K562 (cell line): ENCODE results near the gene WDPCP. TPM values are rescaled to one million over a fixed set of nuclear protein-coding genes. Genes with fewer than 3 reads are reported as not detected.

ENCODE experiments used
- ATAC-seq: fragments of 200-7000 bp; cut with Tn5 transposase; 3 replicates; pipeline ENCODE4 v1.9.1; 2020; ENCODE audit warnings: moderate library complexity
- BruUV-seq: library from RNA; stranded (reverse); fragments of 400-500 nt; replicated peaks from 2 replicates; lab custom pipeline; 2021; lab: Mats Ljungman, UMichigan
- CTCF ChIA-PET: fragments of 300-600 bp; formaldehyde crosslinking; extraction: SDS; loops from one replicate; lab custom pipeline; 2021; ENCODE audit warnings: low intra/inter-chr PET ratio; lab: Yijun Ruan, JAX
- POLR2A ChIA-PET: fragments of 300-600, 350-650 bp; sonication (Branson Sonifier 250); formaldehyde crosslinking; extraction: SDS; loops from one replicate; lab custom pipeline; 2021; ENCODE audit warnings: antibody characterized with exemption, inconsistent platforms; lab: Yijun Ruan, JAX
- DNase-seq, 4 experiments: peaks; one replicate each; pipeline versions ENCODE4 v3.0.0 to v3.0.0-alpha.2; 2011 to 2018; ENCODE audit warnings: low spot score in 3 of 4, mixed read lengths in 3 of 4; ENCODE audit errors: extremely low read depth in 1 of 4
- FAIRE-seq: peaks from 2 replicates; lab custom pipeline; 2011; peaks lifted over from hg19 to GRCh38; lab: Jason Lieb, UNC
- H2AFZ ChIP-seq: 2 replicates; pipeline ENCODE4 v1.6.0; 2011; ENCODE audit warnings: low read depth, low read length, control low read depth, inconsistent platforms
- H3K27ac ChIP-seq: fragments of 200-600 bp; 3 replicates; pipeline ENCODE4 v1.8.0; 2011; ENCODE audit warnings: low read depth, mild to moderate bottlenecking, control low read depth, inconsistent platforms, low read length, moderate library complexity, mixed read lengths; ENCODE audit errors: extremely low read depth
- H3K27me3 ChIP-seq, 2 experiments: fragments of 300-600 bp in 1 of 2; 2 replicates in 1 of 2; 3 replicates in 1 of 2; pipeline versions ENCODE4 v1.6.0 to v1.8.0; 2011; ENCODE audit warnings: inconsistent platforms in 2 of 2, low read length in 2 of 2, mild to moderate bottlenecking in 1 of 2, mixed read lengths in 1 of 2, moderate library complexity in 1 of 2; ENCODE audit not compliant: control insufficient read depth in 2 of 2, insufficient read depth in 2 of 2
- H3K36me3 ChIP-seq: fragments of 300-600 bp; 3 replicates; pipeline ENCODE4 v1.8.0; 2011; ENCODE audit warnings: mild to moderate bottlenecking, low read length, inconsistent platforms; ENCODE audit not compliant: control insufficient read depth, insufficient read depth
- H3K4me1 ChIP-seq, 2 experiments: fragments of 200-600 bp in 1 of 2; replicated peaks in 1 of 2; 2 replicates in 1 of 2; 3 replicates in 1 of 2; pipeline versions ENCODE4 v1.5.1 to v1.8.0; 2011; ENCODE audit warnings: inconsistent platforms in 2 of 2, low read length in 2 of 2, mild to moderate bottlenecking in 1 of 2, mixed read lengths in 1 of 2, moderate library complexity in 1 of 2; ENCODE audit not compliant: control insufficient read depth in 2 of 2, insufficient read depth in 2 of 2
- H3K4me2 ChIP-seq: 2 replicates; pipeline ENCODE4 v1.6.1; 2011; ENCODE audit warnings: low read length, control low read depth, inconsistent platforms, mixed read lengths; ENCODE audit not compliant: insufficient read depth
- H3K4me3 ChIP-seq: fragments of 200-600 bp; sonication (generic), shearing (Covaris generic); 2 replicates; pipeline ENCODE4 v1.5.1; 2016; ENCODE audit warnings: control low read depth, inconsistent platforms
- H3K79me2 ChIP-seq: fragments of 200-600 bp; 3 replicates; pipeline ENCODE4 v1.8.0; 2011; ENCODE audit warnings: low read length, inconsistent platforms; ENCODE audit not compliant: control insufficient read depth, insufficient read depth
- H3K9ac ChIP-seq, 2 experiments: 2 replicates each; pipeline versions ENCODE4 v1.6.0 to v1.6.1; 2011; ENCODE audit warnings: low read depth in 2 of 2, low read length in 2 of 2, control low read depth in 1 of 2, inconsistent platforms in 1 of 2, mild to moderate bottlenecking in 1 of 2, mixed read lengths in 1 of 2; ENCODE audit not compliant: insufficient read depth in 1 of 2
- H3K9me1 ChIP-seq: one replicate; pipeline ENCODE4 v1.6.0; 2011; ENCODE audit warnings: inconsistent platforms, mild to moderate bottlenecking, low read length, moderate library complexity; ENCODE audit not compliant: control insufficient read depth, insufficient read depth
- H3K9me3 ChIP-seq: replicated peaks from 2 replicates; pipeline ENCODE4 v1.5.1; 2011; ENCODE audit warnings: low read depth, low read length, inconsistent platforms; ENCODE audit not compliant: control insufficient read depth, insufficient read depth
- H4K20me1 ChIP-seq: replicated peaks from 2 replicates; pipeline ENCODE4 v1.6.1; 2011; ENCODE audit warnings: low read length, inconsistent platforms, mixed read lengths; ENCODE audit not compliant: control insufficient read depth, insufficient read depth
- BCLAF1 ChIP-seq, 2 experiments: fragments of 450-650 bp in 1 of 2; IDR thresholded peaks; 2 replicates each; pipeline ENCODE4 v1.6.1; 2011 to 2017; ENCODE audit warnings: low read depth in 2 of 2, antibody characterized with exemption in 1 of 2, borderline replicate concordance in 1 of 2, low read length in 1 of 2, mild to moderate bottlenecking in 1 of 2, mixed read lengths in 1 of 2; ENCODE audit not compliant: control insufficient read depth in 1 of 2
- CTCF ChIP-seq, 3 experiments: IDR thresholded peaks in 2 of 3; conservative IDR thresholded peaks in 1 of 3; 2 replicates each; pipeline ENCODE4 v1.5.1; 2011 to 2012; ENCODE audit warnings: low read length in 3 of 3, mild to moderate bottlenecking in 3 of 3, control low read depth in 2 of 3, improper control_type of control experiment in 1 of 3, inconsistent platforms in 1 of 3, low read depth in 1 of 3, mixed read lengths in 1 of 3, moderate library complexity in 1 of 3; ENCODE audit not compliant: insufficient read depth in 2 of 3
- CXXC5 ChIP-seq: fragments of 250-450 bp; sonication (Bioruptor Pico); IDR thresholded peaks from 2 replicates; pipeline ENCODE4 v1.8.0; 2022; ENCODE audit warnings: inconsistent platforms, mild to moderate bottlenecking, moderate library complexity
- GATAD2B ChIP-seq: fragments of 450-650 bp; IDR thresholded peaks from 2 replicates; pipeline ENCODE4 v1.6.1; 2017; ENCODE audit warnings: mild to moderate bottlenecking, borderline replicate concordance
- MAFK ChIP-seq: IDR thresholded peaks from 2 replicates; pipeline ENCODE4 v1.6.1; 2011; ENCODE audit warnings: low read length, improper control_type of control experiment
- MCM7 ChIP-seq, 2 experiments: fragments of 450-650 bp; IDR thresholded peaks; 2 replicates each; pipeline ENCODE4 v1.6.1; 2016 to 2018
- MTA2 ChIP-seq: fragments of 450-650 bp; IDR thresholded peaks from 2 replicates; pipeline ENCODE4 v1.6.1; 2016; ENCODE audit warnings: low read depth
- NFIX ChIP-seq: fragments of 250-450 bp; sonication (Bioruptor Pico); IDR thresholded peaks from 2 replicates; pipeline ENCODE4 v1.4.0; 2020; ENCODE audit warnings: low read depth, mild to moderate bottlenecking, moderate library complexity
- POLR2A ChIP-seq: fragments of 450-650 bp; conservative IDR thresholded peaks from 2 replicates; pipeline ENCODE4 v1.6.1; 2016
- RB1 ChIP-seq: fragments of 450-650 bp; IDR thresholded peaks from 2 replicates; pipeline ENCODE4 v1.6.1; 2017; ENCODE audit warnings: low read depth, mild to moderate bottlenecking
- SAFB2 ChIP-seq: fragments of 200-400 bp; formaldehyde crosslinking; IDR thresholded peaks from 2 replicates; pipeline ENCODE4 v1.6.1; 2018; ENCODE audit warnings: borderline replicate concordance, low read length, low read depth, moderate library complexity; ENCODE audit not compliant: severe bottlenecking
- TSHZ1 ChIP-seq: fragments of 250-450 bp; sonication (Bioruptor Pico); IDR thresholded peaks from 2 replicates; pipeline ENCODE4 v1.4.0; 2020; ENCODE audit warnings: mild to moderate bottlenecking, moderate library complexity
- ZNF274 ChIP-seq: IDR thresholded peaks from 2 replicates; pipeline ENCODE4 v1.6.1; 2011; ENCODE audit warnings: low read depth, mild to moderate bottlenecking, low read length, moderate library complexity, borderline replicate concordance
- ZNF586 ChIP-seq: fragments of 450-650 bp; formaldehyde crosslinking; conservative IDR thresholded peaks from 2 replicates; pipeline ENCODE4 v1.4.0; 2020; ENCODE audit warnings: mild to moderate bottlenecking, moderate library complexity
- whole genome bisulfite sequencing: fragments of 100-300 bp; shearing (Covaris generic); methylation state at CpG from one replicate; pipeline ENCODE4 v1.1.6; 2016; ENCODE audit warnings: low coverage, mixed read lengths; ENCODE audit not compliant: insufficient coverage; ENCODE audit errors: missing lambda C conversion rate; 5-methylcytosine and 5-hydroxymethylcytosine counted together
- in situ Hi-C: fragments of 300-500 bp; cut with MboI; formaldehyde crosslinking; loops from 4 replicates; pipeline ENCODE4 v1.15.0; 2018; ENCODE audit warnings: inconsistent platforms, mixed read lengths
- intact Hi-C: fragments of 100-400 bp; cut with micrococcal nuclease; formaldehyde crosslinking; loops from 2 replicates; pipeline ENCODE4 v1.14.2; 2022
- polyA plus RNA-seq, 8 experiments: library from polyadenylated mRNA; depleted of rRNA in 4 of 8; stranded (reverse) in 5 of 8; unstranded in 3 of 8; fragments of >200 nt; fragmentation: Nextera tagmentation in 2 of 8; fragmentation: Illumina TruSeq in 1 of 8; extraction: Ambion mirVana in 2 of 8; extraction: Trizol in 1 of 8; gene quantifications; 2 replicates each; pipeline versions ENCODE4 v1.2.1 to v1.2.3, GENCODE V29; 2011 to 2014; ENCODE audit warnings: inconsistent platforms in 1 of 8, missing spikeins in 1 of 8
- total RNA-seq, 7 experiments: library from RNA; depleted of rRNA in 6 of 7; stranded (reverse); fragments of >200 nt in 6 of 7; fragmentation: Illumina TruSeq in 2 of 7; extraction: Trizol in 2 of 7; gene quantifications; 2 replicates each; pipeline versions ENCODE4 v1.2.1 to v1.2.3, GENCODE V29; 2011 to 2021; ENCODE audit warnings: low replicate concordance in 1 of 7

The WDPCP gene
- total and polyA plus RNA-seq, 9 of the 15 experiments (the other 6 are each of a cell fraction or from before 2014, with no cell fraction given): 1.4 to 6.4 (median 5.5) TPM

GRCh38 chr2:63598981-63599380 is 10.7 kb upstream of the WDPCP start (continued):
- TF ChIP-seq BCLAF1 (IDR thresholded peaks at IDR 0.05; ENCODE audit: borderline replicate concordance in 1 of 2, control insufficient read depth in 1 of 2, low read depth in 2 of 2, low read length in 1 of 2) (no peak), MCM7 (IDR thresholded peaks at IDR 0.05) (no peak), ZNF274 (no peak), NFIX (CRISPR knock-in tag) (no peak)

GRCh38 chr2:63596401-63596883 is 8.2 kb upstream of the WDPCP start:
- ChIA-PET CTCF (no interaction called here), POLR2A (interaction anchor here (0.5 to 1.9 kb wide), 2 partner anchors 16 to 248 kb away, joined by 4 to 5 read pairs; no protein-coding TSS in a partner anchor)
- in situ Hi-C loops (no loop called here), intact Hi-C loops (no loop called here)
- Histone ChIP-seq H3K9me3 (no peaks in the 10 kb centered on the region), H3K9me1 (no peaks in the 10 kb centered on the region), H3K79me2 (peaks cover 50% of the 10 kb centered on the region), H2AFZ (no peak overlapping the region), H3K27me3 (no peaks in the 10 kb centered on the region), H3K27ac (no peak overlapping the region), H3K9ac (no peak overlapping the region), H4K20me1 (no peaks in the 10 kb centered on the region), H3K4me2 (no peak overlapping the region), H3K36me3 (peaks cover 81% of the 10 kb centered on the region), H3K4me1 (no peaks in the 10 kb centered on the region), H3K4me3 (no peak overlapping the region)
- no TSS peak for BruUV-seq
- ATAC-seq: no peak
- no peak for FAIRE-seq
- WGBS: 87% methylated on average over 2 of the region's 2 CpGs
- DNase-seq: no peak
- no peak for TF ChIP-seq GATAD2B
- TF ChIP-seq MAFK: no peak
- TF ChIP-seq ZNF586 (CRISPR knock-in tag): no peak
- no peak for TF ChIP-seq RB1
- no peak for TF ChIP-seq SAFB2
- no peak for TF ChIP-seq MTA2
- TF ChIP-seq CTCF (IDR thresholded peaks at IDR 0.05 in 2 of 3, conservative IDR thresholded peaks at IDR 0.05 in 1 of 3; ENCODE audit: insufficient read depth in 2 of 3, low read depth in 1 of 3, low read length in 3 of 3): no peak
- TF ChIP-seq CXXC5 (CRISPR knock-in tag): no peak
- no peak for TF ChIP-seq TSHZ1
- no peak for TF ChIP-seq POLR2A
